ENCODE measurements around the gene ZGPAT. TPM values are rescaled to one million over a fixed set of nuclear protein-coding genes. Genes with fewer than 3 reads are reported as not detected.

Gene ZGPAT
- total and polyA plus RNA-seq, 2 of the 13 experiments (the other 11 are each of a cell fraction or from before 2014, with no cell fraction given): 23.0 to 41.9 TPM

DNA sequence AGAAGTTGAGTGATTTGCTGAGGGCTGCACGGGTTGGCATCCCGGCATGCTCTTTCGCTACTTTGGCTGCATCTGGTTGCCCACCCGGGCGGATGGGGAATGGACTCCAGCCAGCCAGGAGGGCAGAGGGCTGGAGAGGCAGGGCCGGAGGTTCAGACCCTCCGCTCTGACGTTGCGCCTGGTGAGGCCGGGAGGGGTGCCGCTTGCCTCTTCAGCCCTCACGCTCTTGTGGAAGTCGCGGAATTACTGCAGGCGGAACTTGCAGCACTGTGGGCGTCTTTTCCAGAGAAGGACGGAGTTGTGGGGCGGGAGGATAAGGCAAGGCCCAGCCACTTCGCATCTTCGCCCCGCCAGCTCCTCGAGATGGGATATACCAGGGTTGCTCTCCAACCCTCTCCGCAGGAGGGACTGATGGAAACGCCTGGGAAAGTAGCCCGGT lies 49.1 kb upstream of the ZGPAT start (continued):
- TF ChIP-seq ZNF619 (CRISPR knock-in tag; IDR thresholded peaks at IDR 0.05) (peak; percentile 33; the same call in 1 of the 2 replicates), ZNF781 (CRISPR knock-in tag; IDR thresholded peaks at IDR 0.05; ENCODE audit: borderline replicate concordance, not compliant biosample characterization) (no peak), RBAK (CRISPR knock-in tag; IDR thresholded peaks at IDR 0.05) (peak; percentile 46; the same call in 1 of the 2 replicates), MBD4 (IDR thresholded peaks at IDR 0.05; ENCODE audit: borderline replicate concordance, low read length) (no peak), KLF9 (CRISPR knock-in tag; IDR thresholded peaks at IDR 0.05; ENCODE audit: low read depth) (no peak), ZNF20 (CRISPR knock-in tag; IDR thresholded peaks at IDR 0.05) (no peak)
- TF ChIP-seq, protein P1, sequence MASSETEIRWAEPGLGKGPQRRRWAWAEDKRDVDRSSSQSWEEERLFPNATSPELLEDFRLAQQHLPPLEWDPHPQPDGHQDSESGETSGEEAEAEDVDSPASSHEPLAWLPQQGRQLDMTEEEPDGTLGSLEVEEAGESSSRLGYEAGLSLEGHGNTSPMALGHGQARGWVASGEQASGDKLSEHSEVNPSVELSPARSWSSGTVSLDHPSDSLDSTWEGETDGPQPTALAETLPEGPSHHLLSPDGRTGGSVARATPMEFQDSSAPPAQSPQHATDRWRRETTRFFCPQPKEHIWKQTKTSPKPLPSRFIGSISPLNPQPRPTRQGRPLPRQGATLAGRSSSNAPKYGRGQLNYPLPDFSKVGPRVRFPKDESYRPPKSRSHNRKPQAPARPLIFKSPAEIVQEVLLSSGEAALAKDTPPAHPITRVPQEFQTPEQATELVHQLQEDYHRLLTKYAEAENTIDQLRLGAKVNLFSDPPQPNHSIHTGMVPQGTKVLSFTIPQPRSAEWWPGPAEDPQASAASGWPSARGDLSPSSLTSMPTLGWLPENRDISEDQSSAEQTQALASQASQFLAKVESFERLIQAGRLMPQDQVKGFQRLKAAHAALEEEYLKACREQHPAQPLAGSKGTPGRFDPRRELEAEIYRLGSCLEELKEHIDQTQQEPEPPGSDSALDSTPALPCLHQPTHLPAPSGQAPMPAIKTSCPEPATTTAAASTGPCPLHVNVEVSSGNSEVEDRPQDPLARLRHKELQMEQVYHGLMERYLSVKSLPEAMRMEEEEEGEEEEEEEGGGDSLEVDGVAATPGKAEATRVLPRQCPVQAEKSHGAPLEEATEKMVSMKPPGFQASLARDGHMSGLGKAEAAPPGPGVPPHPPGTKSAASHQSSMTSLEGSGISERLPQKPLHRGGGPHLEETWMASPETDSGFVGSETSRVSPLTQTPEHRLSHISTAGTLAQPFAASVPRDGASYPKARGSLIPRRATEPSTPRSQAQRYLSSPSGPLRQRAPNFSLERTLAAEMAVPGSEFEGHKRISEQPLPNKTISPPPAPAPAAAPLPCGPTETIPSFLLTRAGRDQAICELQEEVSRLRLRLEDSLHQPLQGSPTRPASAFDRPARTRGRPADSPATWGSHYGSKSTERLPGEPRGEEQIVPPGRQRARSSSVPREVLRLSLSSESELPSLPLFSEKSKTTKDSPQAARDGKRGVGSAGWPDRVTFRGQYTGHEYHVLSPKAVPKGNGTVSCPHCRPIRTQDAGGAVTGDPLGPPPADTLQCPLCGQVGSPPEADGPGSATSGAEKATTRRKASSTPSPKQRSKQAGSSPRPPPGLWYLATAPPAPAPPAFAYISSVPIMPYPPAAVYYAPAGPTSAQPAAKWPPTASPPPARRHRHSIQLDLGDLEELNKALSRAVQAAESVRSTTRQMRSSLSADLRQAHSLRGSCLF (CRISPR knock-in tag; IDR thresholded peaks at IDR 0.05; ENCODE audit: borderline replicate concordance): no peak
- TF ChIP-seq, protein P2, sequence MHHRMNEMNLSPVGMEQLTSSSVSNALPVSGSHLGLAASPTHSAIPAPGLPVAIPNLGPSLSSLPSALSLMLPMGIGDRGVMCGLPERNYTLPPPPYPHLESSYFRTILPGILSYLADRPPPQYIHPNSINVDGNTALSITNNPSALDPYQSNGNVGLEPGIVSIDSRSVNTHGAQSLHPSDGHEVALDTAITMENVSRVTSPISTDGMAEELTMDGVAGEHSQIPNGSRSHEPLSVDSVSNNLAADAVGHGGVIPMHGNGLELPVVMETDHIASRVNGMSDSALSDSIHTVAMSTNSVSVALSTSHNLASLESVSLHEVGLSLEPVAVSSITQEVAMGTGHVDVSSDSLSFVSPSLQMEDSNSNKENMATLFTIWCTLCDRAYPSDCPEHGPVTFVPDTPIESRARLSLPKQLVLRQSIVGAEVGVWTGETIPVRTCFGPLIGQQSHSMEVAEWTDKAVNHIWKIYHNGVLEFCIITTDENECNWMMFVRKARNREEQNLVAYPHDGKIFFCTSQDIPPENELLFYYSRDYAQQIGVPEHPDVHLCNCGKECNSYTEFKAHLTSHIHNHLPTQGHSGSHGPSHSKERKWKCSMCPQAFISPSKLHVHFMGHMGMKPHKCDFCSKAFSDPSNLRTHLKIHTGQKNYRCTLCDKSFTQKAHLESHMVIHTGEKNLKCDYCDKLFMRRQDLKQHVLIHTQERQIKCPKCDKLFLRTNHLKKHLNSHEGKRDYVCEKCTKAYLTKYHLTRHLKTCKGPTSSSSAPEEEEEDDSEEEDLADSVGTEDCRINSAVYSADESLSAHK (CRISPR knock-in tag; IDR thresholded peaks at IDR 0.05; ENCODE audit: borderline replicate concordance): no peak
- TF ChIP-seq, protein P3, sequence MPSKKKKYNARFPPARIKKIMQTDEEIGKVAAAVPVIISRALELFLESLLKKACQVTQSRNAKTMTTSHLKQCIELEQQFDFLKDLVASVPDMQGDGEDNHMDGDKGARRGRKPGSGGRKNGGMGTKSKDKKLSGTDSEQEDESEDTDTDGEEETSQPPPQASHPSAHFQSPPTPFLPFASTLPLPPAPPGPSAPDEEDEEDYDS (CRISPR knock-in tag; IDR thresholded peaks at IDR 0.05): 0 out of 2 replicates have a peak, but pooled peaks have one; percentile 12
- TF ChIP-seq, protein P4, sequence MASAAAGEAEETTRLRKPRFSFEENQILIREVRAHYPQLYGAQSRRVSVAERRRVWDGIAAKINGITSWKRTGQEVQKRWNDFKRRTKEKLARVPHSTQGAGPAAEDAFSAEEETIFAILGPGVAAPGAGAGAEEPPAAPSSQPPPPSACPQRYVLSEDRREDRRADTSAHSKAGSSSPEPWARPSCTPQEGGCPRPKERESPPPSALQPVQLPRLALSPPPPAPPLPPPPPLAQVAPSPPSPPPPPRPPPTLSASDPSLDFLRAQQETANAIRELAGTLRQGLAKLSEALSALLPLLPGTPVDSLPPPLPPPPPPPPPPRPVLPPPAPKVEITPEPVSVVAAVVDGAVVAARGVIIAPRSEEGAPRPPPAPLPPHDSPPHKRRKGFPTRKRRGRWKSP (CRISPR knock-in tag; IDR thresholded peaks at IDR 0.05): peak; percentile 84; the same call in 1 of the 2 replicates
- TF ChIP-seq, protein P5, sequence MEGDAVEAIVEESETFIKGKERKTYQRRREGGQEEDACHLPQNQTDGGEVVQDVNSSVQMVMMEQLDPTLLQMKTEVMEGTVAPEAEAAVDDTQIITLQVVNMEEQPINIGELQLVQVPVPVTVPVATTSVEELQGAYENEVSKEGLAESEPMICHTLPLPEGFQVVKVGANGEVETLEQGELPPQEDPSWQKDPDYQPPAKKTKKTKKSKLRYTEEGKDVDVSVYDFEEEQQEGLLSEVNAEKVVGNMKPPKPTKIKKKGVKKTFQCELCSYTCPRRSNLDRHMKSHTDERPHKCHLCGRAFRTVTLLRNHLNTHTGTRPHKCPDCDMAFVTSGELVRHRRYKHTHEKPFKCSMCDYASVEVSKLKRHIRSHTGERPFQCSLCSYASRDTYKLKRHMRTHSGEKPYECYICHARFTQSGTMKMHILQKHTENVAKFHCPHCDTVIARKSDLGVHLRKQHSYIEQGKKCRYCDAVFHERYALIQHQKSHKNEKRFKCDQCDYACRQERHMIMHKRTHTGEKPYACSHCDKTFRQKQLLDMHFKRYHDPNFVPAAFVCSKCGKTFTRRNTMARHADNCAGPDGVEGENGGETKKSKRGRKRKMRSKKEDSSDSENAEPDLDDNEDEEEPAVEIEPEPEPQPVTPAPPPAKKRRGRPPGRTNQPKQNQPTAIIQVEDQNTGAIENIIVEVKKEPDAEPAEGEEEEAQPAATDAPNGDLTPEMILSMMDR (CRISPR knock-in tag; IDR thresholded peaks at IDR 0.05): peak; percentile 27; the same call in 1 of the 2 replicates
- TF ChIP-seq, protein P6, sequence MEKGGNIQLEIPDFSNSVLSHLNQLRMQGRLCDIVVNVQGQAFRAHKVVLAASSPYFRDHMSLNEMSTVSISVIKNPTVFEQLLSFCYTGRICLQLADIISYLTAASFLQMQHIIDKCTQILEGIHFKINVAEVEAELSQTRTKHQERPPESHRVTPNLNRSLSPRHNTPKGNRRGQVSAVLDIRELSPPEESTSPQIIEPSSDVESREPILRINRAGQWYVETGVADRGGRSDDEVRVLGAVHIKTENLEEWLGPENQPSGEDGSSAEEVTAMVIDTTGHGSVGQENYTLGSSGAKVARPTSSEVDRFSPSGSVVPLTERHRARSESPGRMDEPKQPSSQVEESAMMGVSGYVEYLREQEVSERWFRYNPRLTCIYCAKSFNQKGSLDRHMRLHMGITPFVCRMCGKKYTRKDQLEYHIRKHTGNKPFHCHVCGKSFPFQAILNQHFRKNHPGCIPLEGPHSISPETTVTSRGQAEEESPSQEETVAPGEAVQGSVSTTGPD (CRISPR knock-in tag; IDR thresholded peaks at IDR 0.05): no peak
- TF ChIP-seq, protein P7, sequence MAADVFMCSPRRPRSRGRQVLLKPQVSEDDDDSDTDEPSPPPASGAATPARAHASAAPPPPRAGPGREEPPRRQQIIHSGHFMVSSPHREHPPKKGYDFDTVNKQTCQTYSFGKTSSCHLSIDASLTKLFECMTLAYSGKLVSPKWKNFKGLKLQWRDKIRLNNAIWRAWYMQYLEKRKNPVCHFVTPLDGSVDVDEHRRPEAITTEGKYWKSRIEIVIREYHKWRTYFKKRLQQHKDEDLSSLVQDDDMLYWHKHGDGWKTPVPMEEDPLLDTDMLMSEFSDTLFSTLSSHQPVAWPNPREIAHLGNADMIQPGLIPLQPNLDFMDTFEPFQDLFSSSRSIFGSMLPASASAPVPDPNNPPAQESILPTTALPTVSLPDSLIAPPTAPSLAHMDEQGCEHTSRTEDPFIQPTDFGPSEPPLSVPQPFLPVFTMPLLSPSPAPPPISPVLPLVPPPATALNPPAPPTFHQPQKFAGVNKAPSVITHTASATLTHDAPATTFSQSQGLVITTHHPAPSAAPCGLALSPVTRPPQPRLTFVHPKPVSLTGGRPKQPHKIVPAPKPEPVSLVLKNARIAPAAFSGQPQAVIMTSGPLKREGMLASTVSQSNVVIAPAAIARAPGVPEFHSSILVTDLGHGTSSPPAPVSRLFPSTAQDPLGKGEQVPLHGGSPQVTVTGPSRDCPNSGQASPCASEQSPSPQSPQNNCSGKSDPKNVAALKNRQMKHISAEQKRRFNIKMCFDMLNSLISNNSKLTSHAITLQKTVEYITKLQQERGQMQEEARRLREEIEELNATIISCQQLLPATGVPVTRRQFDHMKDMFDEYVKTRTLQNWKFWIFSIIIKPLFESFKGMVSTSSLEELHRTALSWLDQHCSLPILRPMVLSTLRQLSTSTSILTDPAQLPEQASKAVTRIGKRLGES (CRISPR knock-in tag; IDR thresholded peaks at IDR 0.05; ENCODE audit: borderline replicate concordance): no peak
